SK-N-SH treated with all-trans-retinoic acid at 6 μM for 48 hours (cell line): ENCODE measurements around the gene OTUD3.

Source experiments
- ATAC-seq: fragments of 200-7000 bp; cut with Tn5 transposase; 3 replicates; pipeline ENCODE4 v1.9.1; 2020; ENCODE audit warnings: mild to moderate bottlenecking, moderate library complexity
- ARNTL ChIP-seq: fragments of 450-650 bp; formaldehyde crosslinking; IDR thresholded peaks from 2 replicates; pipeline ENCODE4 v1.5.0; 2020; ENCODE audit warnings: low read depth, mild to moderate bottlenecking, moderate library complexity, borderline replicate concordance
- BACH2 ChIP-seq: fragments of 250-450 bp; sonication (Bioruptor Pico); IDR thresholded peaks from 2 replicates; pipeline ENCODE4 v1.9.0; 2021; ENCODE audit warnings: mild to moderate bottlenecking, borderline replicate concordance
- CREB5 ChIP-seq: fragments of 250-450 bp; sonication (Bioruptor Pico); IDR thresholded peaks from 2 replicates; pipeline ENCODE4 v1.5.1; 2020; ENCODE audit warnings: low read depth, mild to moderate bottlenecking, moderate library complexity
- CSDC2 ChIP-seq: fragments of 250-450 bp; sonication (Bioruptor Pico); IDR thresholded peaks from 2 replicates; pipeline ENCODE4 v1.5.0; 2020; ENCODE audit warnings: mild to moderate bottlenecking, moderate library complexity
- CSRNP3 ChIP-seq: fragments of 250-450 bp; sonication (Bioruptor Pico); IDR thresholded peaks from 2 replicates; pipeline ENCODE4 v1.5.1; 2021; ENCODE audit warnings: mild to moderate bottlenecking, moderate library complexity
- ESRRG ChIP-seq: fragments of 250-450 bp; sonication (Bioruptor Pico); IDR thresholded peaks from 2 replicates; pipeline ENCODE4 v1.6.1; 2021; ENCODE audit warnings: mild to moderate bottlenecking
- GLIS3 ChIP-seq: fragments of 250-450 bp; sonication (Bioruptor Pico); IDR thresholded peaks from 2 replicates; pipeline ENCODE4 v1.5.0; 2020; ENCODE audit warnings: mild to moderate bottlenecking, moderate library complexity
- ISL1 ChIP-seq: fragments of 250-450 bp; sonication (Bioruptor Pico); IDR thresholded peaks from 2 replicates; pipeline ENCODE4 v2.1.2; 2022; ENCODE audit warnings: mild to moderate bottlenecking, moderate library complexity
- OSR1 ChIP-seq: fragments of 250-450 bp; sonication (Bioruptor Pico); IDR thresholded peaks from 2 replicates; pipeline ENCODE4 v1.8.0; 2022; ENCODE audit warnings: moderate library complexity, mild to moderate bottlenecking, inconsistent platforms
- PATZ1 ChIP-seq: fragments of 250-450 bp; sonication (Bioruptor Pico); IDR thresholded peaks from 2 replicates; pipeline ENCODE4 v1.8.0; 2020; ENCODE audit warnings: mild to moderate bottlenecking, moderate library complexity, borderline replicate concordance
- POU6F1 ChIP-seq: fragments of 250-450 bp; sonication (Bioruptor Pico); IDR thresholded peaks from 2 replicates; pipeline ENCODE4 v1.8.0; 2021; ENCODE audit warnings: low read depth, mild to moderate bottlenecking, moderate library complexity, borderline replicate concordance
- PPARA ChIP-seq: fragments of 250-450 bp; sonication (Bioruptor Pico); IDR thresholded peaks from 2 replicates; pipeline ENCODE4 v1.5.0; 2020; ENCODE audit warnings: mild to moderate bottlenecking, borderline replicate concordance
- RARB ChIP-seq: fragments of 250-450 bp; sonication (Bioruptor Pico); IDR thresholded peaks from 2 replicates; pipeline ENCODE4 v1.8.0; 2021; ENCODE audit warnings: mild to moderate bottlenecking, moderate library complexity
- SNAI2 ChIP-seq: fragments of 250-450 bp; sonication (Bioruptor Pico); IDR thresholded peaks from 2 replicates; pipeline ENCODE4 v1.5.0; 2020; ENCODE audit warnings: mild to moderate bottlenecking, moderate library complexity
- TCF4 ChIP-seq: fragments of 250-450 bp; sonication (Bioruptor Pico); IDR thresholded peaks from 2 replicates; pipeline ENCODE4 v1.8.0; 2021; ENCODE audit warnings: mild to moderate bottlenecking, moderate library complexity, borderline replicate concordance
- TOX ChIP-seq: fragments of 250-450 bp; sonication (Bioruptor Pico); IDR thresholded peaks from 2 replicates; pipeline ENCODE4 v1.8.0; 2021; ENCODE audit warnings: mild to moderate bottlenecking, moderate library complexity, borderline replicate concordance
- ZC3H10 ChIP-seq: fragments of 250-450 bp; sonication (Bioruptor Pico); IDR thresholded peaks from 2 replicates; pipeline ENCODE4 v1.5.1; 2021; ENCODE audit warnings: mild to moderate bottlenecking, moderate library complexity
- ZFP3 ChIP-seq: fragments of 250-450 bp; sonication (Bioruptor Pico); IDR thresholded peaks from 2 replicates; pipeline ENCODE4 v1.5.0; 2020; ENCODE audit warnings: mild to moderate bottlenecking, moderate library complexity
- ZFP30 ChIP-seq: fragments of 450-650 bp; formaldehyde crosslinking; IDR thresholded peaks from 2 replicates; pipeline ENCODE4 v1.5.0; 2022; ENCODE audit warnings: mild to moderate bottlenecking, moderate library complexity
- ZNF565 ChIP-seq: fragments of 450-650 bp; formaldehyde crosslinking; conservative IDR thresholded peaks from 2 replicates; pipeline ENCODE4 v1.5.0; 2020; ENCODE audit warnings: low read depth, mild to moderate bottlenecking, moderate library complexity
- ZNF70 ChIP-seq: fragments of 450-650 bp; formaldehyde crosslinking; IDR thresholded peaks from 2 replicates; pipeline ENCODE4 v1.5.0; 2020; ENCODE audit warnings: mild to moderate bottlenecking, moderate library complexity
- ZNF8 ChIP-seq: fragments of 450-650 bp; formaldehyde crosslinking; IDR thresholded peaks from 2 replicates; pipeline ENCODE4 v1.5.0; 2020; ENCODE audit warnings: mild to moderate bottlenecking, moderate library complexity

OTUD3 gene

GRCh38 chr1:19882111-19883071, at the start of gene OTUD3:
TSS of gene OTUD3 (plus strand) at chr1:19882395. CDS start at chr1:19882514, 119 bp downstream.
- ATAC-seq, result peak; percentile 96
- TF ChIP-seq PATZ1 (CRISPR knock-in tag) (no peak), ZNF70 (CRISPR knock-in tag) (no peak), TOX (CRISPR knock-in tag) (no peak), ZNF565 (CRISPR knock-in tag) (no peak), ZFP30 (CRISPR knock-in tag) (no peak), PPARA (CRISPR knock-in tag) (no peak), ARNTL (CRISPR knock-in tag) (no peak), OSR1 (CRISPR knock-in tag) (no peak)

- ATAC-seq, result no peak
- TF ChIP-seq POU6F1 (CRISPR knock-in tag) (no peak), ZFP3 (no peak), ZC3H10 (no peak), RARB (CRISPR knock-in tag) (no peak), ZNF70 (CRISPR knock-in tag) (no peak), TOX (CRISPR knock-in tag) (no peak), ZNF8 (no peak), CSDC2 (CRISPR knock-in tag) (no peak), GLIS3 (CRISPR knock-in tag) (no peak), ZFP30 (CRISPR knock-in tag) (no peak), ARNTL (CRISPR knock-in tag) (no peak), PATZ1 (CRISPR knock-in tag) (no peak), TCF4 (CRISPR knock-in tag) (no peak), OSR1 (CRISPR knock-in tag) (no peak), CSRNP3 (CRISPR knock-in tag) (no peak), CREB5 (CRISPR knock-in tag) (no peak), ZNF565 (CRISPR knock-in tag) (no peak), BACH2 (CRISPR knock-in tag) (no peak), PPARA (CRISPR knock-in tag) (no peak)
Observed at GRCh38 chr1:19835578-19835977, 46.6 kb upstream of the OTUD3 start.

- ATAC-seq, result no peak
- TF ChIP-seq CSDC2 (CRISPR knock-in tag) (no peak), ARNTL (CRISPR knock-in tag) (no peak), ZC3H10 (no peak), RARB (CRISPR knock-in tag) (no peak), PPARA (CRISPR knock-in tag) (no peak), BACH2 (CRISPR knock-in tag) (no peak), TOX (CRISPR knock-in tag) (no peak), ZFP30 (CRISPR knock-in tag) (no peak), ZNF565 (CRISPR knock-in tag) (no peak), POU6F1 (CRISPR knock-in tag) (no peak), CSRNP3 (CRISPR knock-in tag) (no peak), TCF4 (CRISPR knock-in tag) (no peak), GLIS3 (CRISPR knock-in tag) (no peak), ZFP3 (no peak), OSR1 (CRISPR knock-in tag) (no peak), ESRRG (CRISPR knock-in tag) (no peak), ISL1 (CRISPR knock-in tag) (no peak), SNAI2 (CRISPR knock-in tag) (no peak)
Observed at GRCh38 chr1:19837866-19838265, 44.3 kb upstream of the OTUD3 start.
